Activated naive CD8-positive, alpha-beta T cell (primary cell): Measurements from ENCODE around the gene NEK2.
"Not testable (repeated sequence)": the region's sequence is repeated elsewhere in the genome, so short reads cannot be mapped to it uniquely, and the experiment has no call there.

Experiments used
- H3K27ac Mint-ChIP-seq: one replicate; pipeline ENCODE4 v1.8.0; 2021; ENCODE audit warnings: mixed read lengths
- H3K27me3 Mint-ChIP-seq: one replicate; pipeline ENCODE4 v1.8.0; 2021; ENCODE audit warnings: mixed read lengths
- H3K36me3 Mint-ChIP-seq: one replicate; pipeline ENCODE4 v1.8.0; 2021; ENCODE audit warnings: mixed read lengths
- H3K4me1 Mint-ChIP-seq: one replicate; pipeline ENCODE4 v1.8.0; 2021; ENCODE audit warnings: low read depth, mixed read lengths
- H3K4me3 Mint-ChIP-seq: one replicate; pipeline ENCODE4 v1.8.0; 2021; ENCODE audit warnings: mild to moderate bottlenecking, mixed read lengths
- H3K9me3 Mint-ChIP-seq: one replicate; pipeline ENCODE4 v1.8.0; 2021; ENCODE audit warnings: low read depth, mixed read lengths

NEK2 gene

GRCh38 chr1:211635597-211636205 lies 39.7 kb downstream of the NEK2 start:
- Mint-ChIP-seq H3K4me1 (no peaks in the 10 kb centered on the region), H3K4me3 (no peak overlapping the region), H3K9me3 (no peaks in the 10 kb centered on the region), H3K27me3 (no peaks in the 10 kb centered on the region), H3K27ac (no peak overlapping the region), H3K36me3 (no peaks in the 10 kb centered on the region)

GRCh38 chr1:211634931-211635330 lies 40.5 kb downstream of the NEK2 start:
- Mint-ChIP-seq H3K27ac (no peak overlapping the region), H3K9me3 (no peaks in the 10 kb centered on the region), H3K4me3 (no peak overlapping the region), H3K36me3 (no peaks in the 10 kb centered on the region), H3K27me3 (no peaks in the 10 kb centered on the region), H3K4me1 (no peaks in the 10 kb centered on the region)

DNA sequence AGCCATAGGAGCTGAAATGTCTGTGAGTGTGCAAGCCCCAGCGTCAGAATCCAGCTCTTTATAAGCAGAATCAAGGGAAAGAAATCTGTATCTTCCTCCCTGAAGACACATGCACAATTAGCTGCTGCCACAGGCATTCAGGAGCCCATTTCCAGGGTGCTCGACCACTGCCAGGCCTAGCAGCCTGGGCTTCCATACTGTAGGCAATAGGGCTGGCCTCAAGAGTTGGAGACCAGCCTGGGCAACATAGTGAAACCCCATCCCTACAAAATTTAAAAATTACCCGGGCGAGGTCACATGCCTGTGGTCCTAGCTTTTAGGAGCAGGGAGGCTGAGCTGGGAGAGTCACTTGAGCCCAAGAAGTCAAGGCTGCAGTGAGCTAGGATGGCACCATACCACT lies 41.0 kb downstream of the NEK2 start:
- Mint-ChIP-seq H3K27me3 (no peaks in the 10 kb centered on the region), H3K4me1 (no peaks in the 10 kb centered on the region), H3K4me3 (no peak overlapping the region), H3K36me3 (no peaks in the 10 kb centered on the region), H3K9me3 (no peaks in the 10 kb centered on the region), H3K27ac (no peak overlapping the region)

GRCh38 chr1:211633524-211633846 lies 41.9 kb downstream of the NEK2 start:
- Mint-ChIP-seq H3K27me3 (no peaks in the 10 kb centered on the region), H3K36me3 (no peaks in the 10 kb centered on the region), H3K9me3 (no peaks in the 10 kb centered on the region), H3K27ac (no peak overlapping the region), H3K4me3 (no peak overlapping the region), H3K4me1 (no peaks in the 10 kb centered on the region)

DNA sequence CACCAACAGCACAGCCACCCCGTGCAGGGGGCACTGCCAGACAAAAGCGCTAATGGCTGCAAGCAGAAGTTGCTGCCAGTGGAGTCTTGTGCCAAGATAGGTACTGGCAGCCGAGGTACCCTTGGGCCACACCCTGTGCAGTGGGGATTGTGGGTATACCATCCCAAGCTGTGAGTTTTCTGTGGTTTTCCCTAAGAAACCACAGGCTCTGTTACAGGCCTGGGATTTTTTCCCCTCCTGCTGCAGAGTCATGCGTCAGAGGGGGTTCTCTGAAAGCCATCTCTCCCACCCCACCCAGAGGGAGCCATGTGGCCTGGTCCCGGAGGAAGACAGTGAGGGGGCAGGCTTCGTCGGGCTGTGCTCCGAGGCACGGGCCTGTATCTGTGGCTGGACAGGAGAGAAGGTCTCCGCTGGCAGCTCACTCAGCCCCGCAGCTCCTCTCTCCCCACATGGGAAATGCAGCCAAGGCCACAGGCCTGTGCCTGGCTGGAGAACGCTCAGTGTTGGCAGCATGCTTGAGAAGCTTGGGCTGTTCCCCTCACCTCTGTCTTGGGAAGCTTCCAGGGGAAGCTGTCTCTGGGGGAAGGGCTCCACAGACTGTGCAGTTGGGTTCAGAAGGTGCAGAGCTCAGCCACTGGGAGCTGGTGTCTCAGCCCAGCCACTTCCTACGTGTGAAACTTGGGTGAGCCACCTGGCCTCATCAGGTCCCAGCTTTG lies 42.5 kb downstream of the NEK2 start:
- H3K27ac Mint-ChIP-seq = no peak overlapping the region
- H3K4me3 Mint-ChIP-seq = no peak overlapping the region
- no peaks in the 10 kb centered on the region for H3K36me3 Mint-ChIP-seq
- no peaks in the 10 kb centered on the region for H3K4me1 Mint-ChIP-seq
- no peaks in the 10 kb centered on the region for H3K27me3 Mint-ChIP-seq
- no peaks in the 10 kb centered on the region for H3K9me3 Mint-ChIP-seq

DNA sequence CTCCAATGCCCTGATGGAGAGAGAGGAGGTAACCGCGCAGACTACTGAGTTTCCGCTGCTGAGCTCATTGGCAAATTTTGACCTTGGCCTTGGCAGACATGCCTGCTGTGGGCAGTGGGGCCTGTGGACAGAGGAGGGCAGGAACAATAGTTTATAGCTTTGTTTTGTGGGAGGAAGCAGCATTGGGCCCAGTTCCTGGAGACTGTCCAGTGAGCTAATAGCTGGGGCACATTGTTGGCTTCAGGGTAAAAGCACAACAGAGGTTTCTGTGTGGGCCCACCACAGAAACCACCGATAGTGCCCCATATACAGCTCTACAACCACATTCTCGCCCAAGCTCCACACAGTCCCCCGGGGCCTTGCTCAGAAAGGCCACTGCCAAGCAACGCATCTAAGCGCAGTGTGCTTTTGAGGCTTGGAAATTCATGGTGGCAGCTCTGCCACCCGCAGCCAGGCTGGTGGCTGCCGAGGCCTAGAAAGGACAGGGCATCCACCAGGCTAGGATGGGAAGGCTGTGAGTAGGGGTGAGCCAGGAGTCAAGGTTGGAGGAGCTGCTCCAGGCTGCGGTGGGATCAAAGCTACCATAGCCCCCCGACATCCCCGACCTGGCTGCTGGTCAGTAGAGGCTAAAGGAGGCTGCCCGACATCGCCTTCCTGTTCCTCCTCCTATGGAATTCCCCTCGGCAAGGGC lies 43.2 kb downstream of the NEK2 start:
- Mint-ChIP-seq H3K4me1 (no peaks in the 10 kb centered on the region), H3K9me3 (no peaks in the 10 kb centered on the region), H3K27me3 (no peaks in the 10 kb centered on the region), H3K27ac (no peak overlapping the region), H3K4me3 (no peak overlapping the region), H3K36me3 (no peaks in the 10 kb centered on the region)

DNA sequence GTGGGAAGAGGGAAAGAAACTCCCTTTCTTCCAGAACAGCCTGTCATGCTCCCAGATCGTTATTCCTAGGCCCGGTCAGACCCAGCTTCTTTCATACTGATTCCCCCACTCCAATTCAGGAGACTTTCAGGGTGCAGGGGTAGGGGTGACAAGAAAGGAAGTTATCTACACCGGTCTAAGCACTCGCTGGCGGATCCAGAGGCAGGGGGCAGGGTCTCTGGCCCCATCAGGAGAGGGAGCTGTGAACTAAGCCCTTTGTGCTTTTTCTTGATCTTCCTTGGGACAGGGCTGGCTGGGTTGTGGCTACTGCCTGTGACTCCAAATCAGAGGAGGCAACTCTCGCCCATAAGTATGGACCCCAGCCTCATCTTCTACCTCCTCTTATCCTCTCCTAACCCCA lies 44.3 kb downstream of the NEK2 start:
- Mint-ChIP-seq H3K27me3 (no peaks in the 10 kb centered on the region), H3K4me3 (no peak overlapping the region), H3K36me3 (no peaks in the 10 kb centered on the region), H3K4me1 (no peaks in the 10 kb centered on the region), H3K27ac (no peak overlapping the region), H3K9me3 (no peaks in the 10 kb centered on the region)

DNA sequence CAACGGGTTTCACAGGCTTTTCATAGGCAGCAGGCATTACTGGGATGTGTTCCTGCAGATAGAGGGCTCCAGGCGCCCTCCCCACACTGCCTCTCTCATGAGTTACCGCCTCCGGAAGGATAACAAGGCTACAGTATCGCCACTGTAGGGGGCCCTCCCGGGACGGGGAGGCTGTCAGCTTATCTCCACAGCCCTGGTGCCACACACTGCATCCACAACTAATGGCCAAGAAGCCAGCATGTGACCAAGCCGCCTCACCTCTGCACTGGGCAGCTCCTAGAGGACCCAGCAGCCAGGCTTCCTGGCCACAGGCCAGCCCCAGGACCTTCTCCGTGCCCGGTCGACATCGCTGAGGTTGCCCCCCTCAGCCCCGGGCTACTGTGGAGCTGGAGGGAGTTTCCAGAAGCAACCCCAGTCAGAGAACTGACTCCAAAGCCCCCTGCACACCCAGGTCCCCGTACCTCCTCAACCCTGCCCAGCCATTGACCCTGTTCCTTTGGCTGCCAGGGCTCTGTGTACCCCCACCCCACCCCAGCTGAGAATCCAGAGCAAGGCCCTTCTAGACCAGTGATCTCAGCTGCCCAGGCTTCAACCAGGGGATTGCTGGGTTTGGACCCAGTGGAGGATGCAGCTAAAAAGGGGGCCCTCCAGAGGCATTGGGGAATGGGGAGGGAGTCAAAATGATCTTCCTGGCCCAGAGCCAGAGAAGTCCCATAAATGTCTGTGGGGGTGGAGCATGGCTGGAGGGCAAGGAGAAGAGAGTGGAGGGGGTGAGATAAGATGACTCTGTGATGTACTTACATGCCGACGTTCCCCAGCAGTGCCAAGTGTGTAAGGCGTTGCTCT lies 45.0 kb downstream of the NEK2 start:
- Mint-ChIP-seq H3K36me3 (no peaks in the 10 kb centered on the region), H3K27me3 (no peaks in the 10 kb centered on the region), H3K9me3 (no peaks in the 10 kb centered on the region), H3K27ac (no peak overlapping the region), H3K4me1 (no peaks in the 10 kb centered on the region), H3K4me3 (no peak overlapping the region)

DNA sequence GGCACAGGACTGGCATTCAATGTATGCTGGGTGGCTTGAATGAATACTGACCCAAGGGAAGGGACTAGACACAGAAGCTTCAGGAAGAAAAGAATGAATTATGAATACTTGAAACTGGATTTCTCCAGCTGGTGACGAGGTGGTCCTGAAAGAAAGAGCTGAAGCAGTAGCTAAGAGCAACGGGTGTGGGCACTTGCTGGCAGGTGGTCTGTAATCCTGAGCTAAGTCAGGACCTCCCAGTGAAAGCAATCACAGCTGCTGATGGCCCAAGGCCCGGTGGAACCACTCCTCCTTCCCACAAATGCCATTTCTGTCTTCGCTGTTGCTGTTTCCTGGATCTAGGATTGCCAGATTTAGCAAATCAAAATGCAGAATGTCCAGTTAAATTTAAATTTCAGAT lies 47.0 kb downstream of the NEK2 start:
- H3K36me3 Mint-ChIP-seq = no peaks in the 10 kb centered on the region
- H3K4me3 Mint-ChIP-seq = no peak overlapping the region
- no peak overlapping the region for H3K27ac Mint-ChIP-seq
- no peaks in the 10 kb centered on the region for H3K9me3 Mint-ChIP-seq
- peaks cover 7% of the 10 kb centered on the region for H3K4me1 Mint-ChIP-seq
- no peaks in the 10 kb centered on the region for H3K27me3 Mint-ChIP-seq

DNA sequence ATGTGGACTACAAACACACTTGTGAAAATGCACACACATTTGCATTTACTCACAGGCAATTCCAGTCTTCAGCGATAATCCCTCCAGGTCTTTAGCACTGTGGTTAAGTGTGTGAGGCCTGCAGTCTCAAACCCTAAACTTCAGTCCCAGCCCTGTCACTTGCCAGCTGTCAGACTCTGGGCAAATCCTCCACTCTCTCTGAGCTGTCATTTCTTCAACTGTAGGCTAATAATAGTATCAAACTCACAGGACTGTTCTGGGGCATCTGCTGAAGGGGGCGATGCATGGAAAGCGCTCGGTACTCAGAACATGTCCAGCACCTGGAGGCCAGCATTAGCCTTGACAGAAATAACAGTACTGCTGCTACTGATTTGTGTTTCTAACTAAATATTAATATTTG lies 48.2 kb downstream of the NEK2 start:
- Mint-ChIP-seq H3K36me3 (no peaks in the 10 kb centered on the region), H3K27me3 (no peaks in the 10 kb centered on the region), H3K9me3 (no peaks in the 10 kb centered on the region), H3K4me3 (no peak overlapping the region), H3K4me1 (peaks cover 12% of the 10 kb centered on the region), H3K27ac (no peak overlapping the region)

DNA sequence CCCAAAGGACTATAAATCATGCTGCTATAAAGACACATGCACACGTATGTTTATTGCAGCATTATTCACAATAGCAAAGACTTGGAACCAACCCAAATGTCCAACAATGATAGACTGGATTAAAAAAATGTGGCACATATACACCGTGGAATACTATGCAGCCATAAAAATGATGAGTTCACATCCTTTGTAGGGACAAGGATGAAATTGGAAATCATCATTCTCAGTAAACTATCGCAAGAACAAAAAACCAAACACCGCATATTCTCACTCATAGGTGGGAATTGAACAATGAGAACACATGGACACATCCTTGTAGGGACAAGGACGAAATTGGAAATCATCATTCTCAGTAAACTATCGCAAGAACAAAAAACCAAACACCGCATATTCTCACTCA lies 49.6 kb downstream of the NEK2 start:
- not testable (repeated sequence) for H3K27me3 Mint-ChIP-seq, H3K4me3 Mint-ChIP-seq, H3K9me3 Mint-ChIP-seq, H3K36me3 Mint-ChIP-seq, H3K27ac Mint-ChIP-seq
- peaks cover 12% of the 10 kb centered on the region for H3K4me1 Mint-ChIP-seq

DNA sequence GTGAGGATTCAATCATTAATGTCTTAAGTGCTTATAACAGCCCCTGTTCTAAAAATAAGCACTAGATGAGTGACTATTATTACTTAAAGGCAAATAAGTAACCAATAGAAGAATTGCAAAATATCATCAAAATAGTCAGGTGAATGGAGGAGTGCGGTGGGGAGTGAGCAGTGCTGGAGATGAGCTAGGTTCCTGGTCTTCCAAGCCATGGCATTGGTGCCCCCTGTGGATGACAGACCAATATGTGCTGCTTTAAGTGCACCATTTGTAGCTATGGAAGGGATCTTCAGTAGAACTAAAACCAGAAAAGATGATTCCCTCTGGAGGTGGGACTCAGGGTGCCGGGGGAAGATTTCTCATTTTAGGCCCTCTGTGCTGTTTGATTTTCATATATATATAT lies 50.4 kb downstream of the NEK2 start:
- Mint-ChIP-seq H3K27ac (no peak overlapping the region), H3K9me3 (no peaks in the 10 kb centered on the region), H3K4me1 (peaks cover 12% of the 10 kb centered on the region), H3K4me3 (no peak overlapping the region), H3K27me3 (no peaks in the 10 kb centered on the region), H3K36me3 (no peaks in the 10 kb centered on the region)

DNA sequence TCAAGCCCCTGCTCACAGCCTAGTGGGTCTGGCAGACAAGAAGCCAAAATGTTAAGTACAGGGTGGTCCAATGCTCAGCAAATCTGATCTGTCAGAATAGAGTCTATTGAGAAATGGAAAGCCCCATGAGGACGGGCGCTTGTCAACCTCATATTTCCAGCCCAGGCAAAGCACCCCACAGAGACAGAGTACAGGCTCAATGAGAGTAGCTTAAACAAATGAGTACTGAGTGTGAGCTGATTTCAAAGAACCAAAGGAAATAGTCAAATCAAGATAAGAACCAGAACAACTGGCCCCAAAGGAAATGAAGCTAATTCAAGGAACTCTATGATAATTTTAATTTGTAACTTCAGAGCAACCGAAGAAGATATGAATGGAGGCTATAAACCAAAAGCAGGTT lies 51.9 kb downstream of the NEK2 start:
- Mint-ChIP-seq H3K4me1 (peaks cover 12% of the 10 kb centered on the region), H3K9me3 (no peaks in the 10 kb centered on the region), H3K27me3 (no peaks in the 10 kb centered on the region), H3K4me3 (no peak overlapping the region), H3K27ac (no peak overlapping the region), H3K36me3 (no peaks in the 10 kb centered on the region)

DNA sequence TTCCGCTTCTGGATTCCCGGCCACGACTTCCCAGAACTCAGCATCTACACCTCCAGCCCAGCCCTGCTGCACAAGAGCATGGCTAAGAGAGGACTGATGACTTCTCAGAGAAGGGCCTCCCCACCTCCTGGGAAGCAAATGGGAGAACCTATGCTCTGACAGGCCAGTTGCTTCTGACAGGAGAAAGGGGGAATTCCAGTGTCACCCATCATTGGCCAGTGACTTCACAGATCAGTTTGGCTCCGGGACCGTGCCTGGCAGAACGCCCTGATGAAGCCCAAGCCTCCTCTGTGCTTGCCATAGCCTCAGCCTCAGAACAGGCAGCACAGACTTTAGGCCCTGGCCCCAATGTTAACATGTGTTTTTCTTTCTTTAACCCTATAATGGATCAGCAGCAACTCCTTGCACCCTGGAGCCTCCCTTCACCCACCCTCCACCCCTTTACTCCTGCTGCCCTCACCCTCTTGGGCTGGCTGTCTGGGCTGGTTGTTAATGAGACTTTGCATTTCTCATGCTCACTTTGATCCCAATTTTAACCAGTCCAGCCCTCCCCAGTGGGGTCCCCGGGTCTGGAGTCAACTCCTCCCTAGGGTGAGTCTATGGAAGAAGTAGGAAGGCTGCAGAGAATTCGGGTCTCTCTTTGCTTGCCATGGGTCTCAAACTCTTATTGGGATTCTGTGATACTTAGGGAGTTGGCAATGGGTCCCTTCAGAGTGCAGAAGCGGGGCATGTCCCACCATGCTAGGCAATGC lies 53.8 kb downstream of the NEK2 start:
- peaks cover 12% of the 10 kb centered on the region for H3K4me1 Mint-ChIP-seq
- no peak overlapping the region for H3K27ac Mint-ChIP-seq
- no peaks in the 10 kb centered on the region for H3K9me3 Mint-ChIP-seq
- no peak overlapping the region for H3K4me3 Mint-ChIP-seq
- H3K36me3 Mint-ChIP-seq = no peaks in the 10 kb centered on the region
- H3K27me3 Mint-ChIP-seq = no peaks in the 10 kb centered on the region
